WTC11 (cell line): ENCODE measurements around the gene ABCA13.

Experiments used
- ATF3 ChIP-seq: sonication (generic); formaldehyde crosslinking; conservative IDR thresholded peaks from 2 replicates; pipeline ENCODE4 v1.8.1; 2022; ENCODE audit warnings: mild to moderate bottlenecking, missing genetic modification reagents
- CBFB ChIP-seq: sonication (generic); formaldehyde crosslinking; IDR thresholded peaks from 2 replicates; pipeline ENCODE4 v1.8.1; 2022; ENCODE audit warnings: mild to moderate bottlenecking, low read depth, missing genetic modification reagents
- CREB1 ChIP-seq: sonication (generic); formaldehyde crosslinking; IDR thresholded peaks from 2 replicates; pipeline ENCODE4 v1.8.0; 2023; ENCODE audit warnings: mild to moderate bottlenecking, missing genetic modification reagents
- CTCF ChIP-seq: fragments of 200-600 bp; IDR thresholded peaks from 2 replicates; pipeline ENCODE4 v1.8.0; 2022; ENCODE audit warnings: antibody characterized with exemption
- E2F1 ChIP-seq: sonication (generic); formaldehyde crosslinking; IDR thresholded peaks from 2 replicates; pipeline ENCODE4 v1.8.0; 2022; ENCODE audit warnings: mild to moderate bottlenecking, missing genetic modification reagents
- ELF4 ChIP-seq: sonication (generic); formaldehyde crosslinking; IDR thresholded peaks from 2 replicates; pipeline ENCODE4 v1.8.1; 2022; ENCODE audit warnings: low read depth, mild to moderate bottlenecking, moderate library complexity, missing genetic modification reagents
- HMGXB4 ChIP-seq: sonication (generic); formaldehyde crosslinking; IDR thresholded peaks from 2 replicates; pipeline ENCODE4 v1.8.1; 2023; ENCODE audit warnings: mild to moderate bottlenecking, moderate library complexity, missing genetic modification reagents
- MAX ChIP-seq: sonication (generic); formaldehyde crosslinking; IDR thresholded peaks from 2 replicates; pipeline ENCODE4 v1.8.0; 2022; ENCODE audit warnings: mild to moderate bottlenecking, missing genetic modification reagents
- MXD4 ChIP-seq: fragments of 250-450 bp; sonication (Bioruptor Pico); IDR thresholded peaks from 2 replicates; pipeline ENCODE4 v1.8.0; 2021; ENCODE audit warnings: mild to moderate bottlenecking, moderate library complexity, borderline replicate concordance
- NFYB ChIP-seq: sonication (generic); formaldehyde crosslinking; conservative IDR thresholded peaks from 2 replicates; pipeline ENCODE4 v1.8.0; 2022; ENCODE audit warnings: low read depth, missing genetic modification reagents
- ZBTB43 ChIP-seq: sonication (generic); formaldehyde crosslinking; IDR thresholded peaks from 2 replicates; pipeline ENCODE4 v1.8.1; 2023; ENCODE audit warnings: mild to moderate bottlenecking, missing genetic modification reagents
- ZNF121 ChIP-seq: sonication (generic); formaldehyde crosslinking; IDR thresholded peaks from 2 replicates; pipeline ENCODE4 v1.8.0; 2023; ENCODE audit warnings: missing genetic modification reagents
- ZNF219 ChIP-seq: sonication (generic); formaldehyde crosslinking; IDR thresholded peaks from 2 replicates; pipeline ENCODE4 v1.8.0; 2023; ENCODE audit warnings: missing genetic modification reagents, mild to moderate bottlenecking, borderline replicate concordance

GRCh38 chr7:48658138-48658537 lies 486.9 kb downstream of the ABCA13 start:
- TF ChIP-seq CTCF = no peak
- TF ChIP-seq MXD4 (CRISPR knock-in tag) = no peak
- no peak for TF ChIP-seq CREB1
- no peak for TF ChIP-seq NFYB (CRISPR knock-in tag)
- TF ChIP-seq MAX (CRISPR knock-in tag) = no peak
- no peak for TF ChIP-seq HMGXB4
- no peak for TF ChIP-seq CBFB (CRISPR knock-in tag)
- TF ChIP-seq ZNF121 (CRISPR knock-in tag) = no peak
- TF ChIP-seq E2F1 (CRISPR knock-in tag) = no peak
- TF ChIP-seq ZNF219 (CRISPR knock-in tag) = no peak
- no peak for TF ChIP-seq ELF4 (CRISPR knock-in tag)
- TF ChIP-seq ZBTB43 = no peak
- no peak for TF ChIP-seq ATF3 (CRISPR knock-in tag)
